Measurements from ENCODE around the gene PDPK1.
"Not testable (repeated sequence)": the region's sequence is repeated elsewhere in the genome, so short reads cannot be mapped to it uniquely, and the experiment has no call there.

PDPK1 gene

GRCh38 chr16:2528161-2529060, 9.4 kb upstream of the PDPK1 start:
- H3K9me3 ChIP-seq (ENCODE audit: control insufficient read depth in 1 of 2, low read length in 2 of 2), result no peaks in the 10 kb centered on the region
- peaks cover 0 to 12% of the 10 kb centered on the region in 2 donors for H3K4me1 ChIP-seq (ENCODE audit: control insufficient read depth in 1 of 2, insufficient read depth in 2 of 2, low read length in 2 of 2)
- H3K4me3 ChIP-seq (ENCODE audit: low read depth in 1 of 2, low read length in 2 of 2), result no peak overlapping the region
- H3K27me3 ChIP-seq (ENCODE audit: low read depth, low read length), result no peaks in the 10 kb centered on the region
- peaks cover 6 to 51% of the 10 kb centered on the region in 2 donors for H3K36me3 ChIP-seq (ENCODE audit: control insufficient read depth in 1 of 2, insufficient read depth in 2 of 2, low read length in 2 of 2)
- H3K27ac ChIP-seq (ENCODE audit: low read length), result no peak overlapping the region

DNA sequence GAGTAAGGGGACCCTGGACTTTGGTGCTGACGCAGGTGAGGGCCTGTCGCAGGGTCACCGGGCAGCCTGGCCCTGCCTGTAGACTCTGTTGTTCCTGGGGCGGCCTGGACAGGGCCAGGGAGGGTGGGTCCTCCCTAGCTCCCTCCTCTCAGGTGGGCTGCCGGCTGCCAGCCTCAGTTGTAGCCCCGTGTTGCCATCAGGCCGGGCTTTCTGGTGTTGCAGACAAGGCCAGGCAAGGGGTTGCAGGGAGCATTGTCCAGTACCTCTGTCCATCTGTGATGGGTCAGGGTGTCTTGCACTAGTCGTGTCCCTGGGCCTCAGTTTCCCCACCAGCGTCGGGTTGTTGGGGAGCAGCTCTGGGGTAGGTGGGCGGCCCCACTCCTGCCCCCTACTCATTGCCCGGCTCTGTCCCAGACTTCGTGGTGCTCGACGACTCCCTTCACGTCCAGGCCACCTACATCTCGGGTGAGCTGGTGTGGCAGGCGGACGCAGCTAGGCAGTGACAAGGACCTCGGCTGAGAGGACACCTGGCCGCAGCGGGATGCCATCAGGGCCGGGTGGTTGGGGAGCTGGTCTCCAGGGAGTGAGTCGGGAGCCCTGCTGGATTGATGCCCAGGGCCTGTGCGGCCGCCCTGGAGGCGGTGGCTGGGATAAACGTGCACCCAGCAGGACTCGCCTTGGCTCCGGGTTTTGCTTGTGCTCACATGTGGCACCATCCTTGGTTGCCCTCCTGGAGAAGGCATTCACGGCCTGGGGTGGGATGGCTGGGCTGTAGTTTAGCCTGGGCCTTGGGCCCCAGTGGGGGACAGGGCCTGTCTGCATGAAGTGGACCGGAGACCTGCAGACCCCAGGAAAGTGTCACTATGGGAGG, 8.5 kb upstream of the PDPK1 start:
- no peak overlapping the region for H3K4me3 ChIP-seq (ENCODE audit: low read depth in 1 of 2, low read length in 2 of 2)
- peaks cover 0 to 12% of the 10 kb centered on the region in 2 donors for H3K4me1 ChIP-seq (ENCODE audit: control insufficient read depth in 1 of 2, insufficient read depth in 2 of 2, low read length in 2 of 2)
- peaks cover 6 to 42% of the 10 kb centered on the region in 2 donors for H3K36me3 ChIP-seq (ENCODE audit: control insufficient read depth in 1 of 2, insufficient read depth in 2 of 2, low read length in 2 of 2)
- H3K27me3 ChIP-seq (ENCODE audit: low read depth, low read length), result no peaks in the 10 kb centered on the region
- H3K27ac ChIP-seq (ENCODE audit: low read length), result no peak overlapping the region
- H3K9me3 ChIP-seq (ENCODE audit: control insufficient read depth in 1 of 2, low read length in 2 of 2), result no peaks in the 10 kb centered on the region

- no peaks in the 10 kb centered on the region for H3K9me3 ChIP-seq (ENCODE audit: control insufficient read depth in 1 of 2, low read length in 2 of 2)
- peaks cover 0 to 12% of the 10 kb centered on the region in 2 donors for H3K4me1 ChIP-seq (ENCODE audit: control insufficient read depth in 1 of 2, insufficient read depth in 2 of 2, low read length in 2 of 2)
- H3K36me3 ChIP-seq (ENCODE audit: control insufficient read depth in 1 of 2, insufficient read depth in 2 of 2, low read length in 2 of 2), result peaks cover 6 to 36% of the 10 kb centered on the region in 2 donors
- no peak overlapping the region for H3K4me3 ChIP-seq (ENCODE audit: low read depth in 1 of 2, low read length in 2 of 2)
- H3K27me3 ChIP-seq (ENCODE audit: low read depth, low read length), result no peaks in the 10 kb centered on the region
- no peak overlapping the region for H3K27ac ChIP-seq (ENCODE audit: low read length)
These were observed 7.7 kb upstream of the PDPK1 start for GRCh38 chr16:2529961-2530628.

DNA sequence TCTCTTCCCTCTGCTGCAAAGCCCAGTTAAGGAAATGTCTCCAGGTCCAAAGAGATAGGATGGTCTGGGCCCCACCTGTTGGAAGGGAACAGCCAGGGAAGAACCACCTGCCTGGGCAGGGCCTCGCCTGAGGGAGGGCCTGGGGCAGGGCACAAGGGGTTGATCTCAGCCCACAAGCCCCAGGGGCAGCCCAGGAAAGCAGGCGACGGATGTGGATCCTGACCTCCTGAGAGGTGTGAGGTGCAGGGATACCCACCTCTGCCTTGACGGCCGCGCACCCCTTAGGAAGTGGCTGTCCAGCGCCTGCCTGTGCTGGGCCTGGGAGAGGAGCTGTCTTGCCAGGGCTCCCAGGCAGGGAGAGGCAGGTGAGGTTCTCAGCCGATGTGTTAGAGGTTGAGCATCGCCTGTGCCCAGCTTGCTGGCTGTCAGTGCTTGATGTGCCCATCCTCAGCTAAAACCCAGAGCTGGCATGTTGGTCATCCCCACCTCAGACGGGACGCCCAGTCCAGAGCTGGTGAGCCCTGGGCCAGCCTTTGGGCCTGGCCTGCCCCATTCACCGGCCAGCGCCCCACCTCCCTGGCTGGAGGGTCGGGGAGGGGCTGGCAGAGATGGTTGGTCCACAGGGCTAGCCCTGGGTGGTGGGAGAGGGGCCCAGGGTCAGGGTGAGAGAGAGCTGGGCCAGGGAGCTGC, 7.0 kb upstream of the PDPK1 start:
- H3K9me3 ChIP-seq (ENCODE audit: control insufficient read depth in 1 of 2, low read length in 2 of 2), result no peaks in the 10 kb centered on the region
- H3K36me3 ChIP-seq (ENCODE audit: control insufficient read depth in 1 of 2, insufficient read depth in 2 of 2, low read length in 2 of 2), result peaks cover 6 to 36% of the 10 kb centered on the region in 2 donors
- no peaks in the 10 kb centered on the region for H3K27me3 ChIP-seq (ENCODE audit: low read depth, low read length)
- no peak overlapping the region for H3K27ac ChIP-seq (ENCODE audit: low read length)
- H3K4me3 ChIP-seq (ENCODE audit: low read depth in 1 of 2, low read length in 2 of 2), result no peak overlapping the region
- peaks cover 0 to 12% of the 10 kb centered on the region in 2 donors for H3K4me1 ChIP-seq (ENCODE audit: control insufficient read depth in 1 of 2, insufficient read depth in 2 of 2, low read length in 2 of 2)

DNA sequence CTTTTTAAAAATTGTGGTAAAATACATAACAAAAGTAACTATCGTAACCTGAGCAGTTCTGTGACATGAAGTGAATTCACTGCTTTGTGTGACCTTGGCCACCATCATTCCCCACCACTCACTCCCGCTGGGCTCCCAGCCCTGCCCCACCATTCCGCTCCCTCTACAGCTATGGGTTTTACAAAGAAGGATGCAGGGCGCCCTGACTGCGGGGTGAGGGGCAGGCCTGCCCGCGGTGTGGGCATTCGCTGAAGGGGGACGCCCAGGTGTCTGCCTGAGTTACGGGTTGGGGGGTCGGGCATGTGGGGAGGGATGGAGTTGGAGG, 6.5 kb upstream of the PDPK1 start, which contains the start of gene CEMP1:
TSS of gene CEMP1 (minus strand) at position 38 of the 325 bp plus-strand sequence. CDS start 335 bp downstream, outside the sequence.
- Histone ChIP-seq H3K27me3 (ENCODE audit: low read depth, low read length) (no peaks in the 10 kb centered on the region), H3K27ac (ENCODE audit: low read length) (peak within 1 kb of the TSS; percentile 95), H3K4me3 (ENCODE audit: low read depth in 1 of 2, low read length in 2 of 2) (peak within 1 kb of the TSS; percentile 66 to 84), H3K9me3 (ENCODE audit: control insufficient read depth in 1 of 2, low read length in 2 of 2) (no peaks in the 10 kb centered on the region), H3K36me3 (ENCODE audit: control insufficient read depth in 1 of 2, insufficient read depth in 2 of 2, low read length in 2 of 2) (peaks cover 6 to 30% of the 10 kb centered on the region in 2 donors), H3K4me1 (ENCODE audit: control insufficient read depth in 1 of 2, insufficient read depth in 2 of 2, low read length in 2 of 2) (peaks cover 0 to 12% of the 10 kb centered on the region in 2 donors)

GRCh38 chr16:2531696-2532493, 5.9 kb upstream of the PDPK1 start:
- no peaks in the 10 kb centered on the region for H3K9me3 ChIP-seq (ENCODE audit: control insufficient read depth in 1 of 2, low read length in 2 of 2)
- H3K27me3 ChIP-seq (ENCODE audit: low read depth, low read length), result no peaks in the 10 kb centered on the region
- peaks cover 6 to 29% of the 10 kb centered on the region in 2 donors for H3K36me3 ChIP-seq (ENCODE audit: control insufficient read depth in 1 of 2, insufficient read depth in 2 of 2, low read length in 2 of 2)
- H3K4me3 ChIP-seq (ENCODE audit: low read depth in 1 of 2, low read length in 2 of 2), result peak overlapping the region; percentile 66 to 84
- peaks cover 0 to 13% of the 10 kb centered on the region in 2 donors for H3K4me1 ChIP-seq (ENCODE audit: control insufficient read depth in 1 of 2, insufficient read depth in 2 of 2, low read length in 2 of 2)
- peak overlapping the region; percentile 95 for H3K27ac ChIP-seq (ENCODE audit: low read length)

GRCh38 chr16:2532494-2533141, 5.2 kb upstream of the PDPK1 start:
- H3K27ac ChIP-seq (ENCODE audit: low read length), result peak overlapping the region; percentile 95
- peak overlapping the region; percentile 66 to 84 for H3K4me3 ChIP-seq (ENCODE audit: low read depth in 1 of 2, low read length in 2 of 2)
- H3K36me3 ChIP-seq (ENCODE audit: control insufficient read depth in 1 of 2, insufficient read depth in 2 of 2, low read length in 2 of 2), result peaks cover 6 to 28% of the 10 kb centered on the region in 2 donors
- H3K4me1 ChIP-seq (ENCODE audit: control insufficient read depth in 1 of 2, insufficient read depth in 2 of 2, low read length in 2 of 2), result peaks cover 0 to 16% of the 10 kb centered on the region in 2 donors
- H3K9me3 ChIP-seq (ENCODE audit: control insufficient read depth in 1 of 2, low read length in 2 of 2), result no peaks in the 10 kb centered on the region
- H3K27me3 ChIP-seq (ENCODE audit: low read depth, low read length), result no peaks in the 10 kb centered on the region

- Histone ChIP-seq H3K27ac (ENCODE audit: low read length) (peak overlapping the region; percentile 95), H3K36me3 (ENCODE audit: control insufficient read depth in 1 of 2, insufficient read depth in 2 of 2, low read length in 2 of 2) (peaks cover 6 to 22% of the 10 kb centered on the region in 2 donors), H3K4me3 (ENCODE audit: low read depth in 1 of 2, low read length in 2 of 2) (peak overlapping the region; percentile 66 to 84), H3K4me1 (ENCODE audit: control insufficient read depth in 1 of 2, insufficient read depth in 2 of 2, low read length in 2 of 2) (peaks cover 0 to 16% of the 10 kb centered on the region in 2 donors)
- H3K27me3 ChIP-seq (ENCODE audit: low read depth, low read length); H3K9me3 ChIP-seq (ENCODE audit: control insufficient read depth in 1 of 2, low read length in 2 of 2): not testable (repeated sequence)
These were observed 4.6 kb upstream of the PDPK1 start for GRCh38 chr16:2533142-2533755.

DNA sequence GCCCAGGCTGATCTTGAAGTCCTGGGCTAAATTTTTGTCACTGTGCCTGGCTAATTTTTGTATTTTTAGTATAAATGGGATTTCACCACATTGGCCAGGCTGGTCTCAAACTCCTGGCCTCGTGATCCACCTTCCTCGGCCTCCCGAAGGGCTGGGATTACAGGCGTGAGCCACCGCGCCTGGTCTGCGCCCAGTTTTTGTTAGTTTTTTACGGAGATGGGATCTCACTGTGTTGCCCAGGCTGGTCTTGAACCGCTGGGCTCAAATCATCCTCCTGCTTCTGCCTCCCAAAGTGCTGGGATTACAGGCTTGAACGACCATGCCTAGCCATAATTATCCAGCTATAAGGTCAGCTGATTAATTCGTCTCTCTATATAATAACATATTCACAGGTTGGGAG, 3.9 kb upstream of the PDPK1 start:
- no peak overlapping the region for H3K4me3 ChIP-seq (ENCODE audit: low read depth in 1 of 2, low read length in 2 of 2)
- H3K27me3 ChIP-seq (ENCODE audit: low read depth, low read length), result no peaks in the 10 kb centered on the region
- H3K27ac ChIP-seq (ENCODE audit: low read length), result no peak overlapping the region
- H3K4me1 ChIP-seq (ENCODE audit: control insufficient read depth in 1 of 2, insufficient read depth in 2 of 2, low read length in 2 of 2), result peaks cover 0 to 21% of the 10 kb centered on the region in 2 donors
- H3K36me3 ChIP-seq (ENCODE audit: control insufficient read depth in 1 of 2, insufficient read depth in 2 of 2, low read length in 2 of 2), result peaks cover 0 to 15% of the 10 kb centered on the region in 2 donors
- H3K9me3 ChIP-seq (ENCODE audit: control insufficient read depth in 1 of 2, low read length in 2 of 2), result no peaks in the 10 kb centered on the region
